Thoracic aorta (tissue), 2 donors: ENCODE results near the gene FERMT1. TPM values are rescaled to one million over a fixed set of nuclear protein-coding genes. Genes with fewer than 3 reads are reported as not detected.
"Not testable (repeated sequence)": the region's sequence is repeated elsewhere in the genome, so short reads cannot be mapped to it uniquely, and the experiment has no call there.

Source experiments
- ATAC-seq: fragments of 150-250 bp; one replicate; pipeline ENCODE4 v1.8.0; 2017; ENCODE audit warnings: low read depth; ENCODE audit not compliant: insufficient number of reproducible peaks, low FRiP score
- DNase-seq: peaks from one replicate; pipeline ENCODE4 v3.0.0-alpha.2; 2020; ENCODE audit warnings: low spot score
- H3K27ac ChIP-seq, 2 donors: fragments of 200-600 bp; sonication (generic); 1 replicate in 1 of 2; 2 replicates in 1 of 2; pipeline ENCODE4 v1.5.1; 2016; ENCODE audit warnings: mild to moderate bottlenecking in 2 of 2, moderate library complexity in 2 of 2
- H3K27me3 ChIP-seq: fragments of 200-600 bp; sonication (generic); replicated peaks from 2 replicates; pipeline ENCODE4 v1.6.0; 2016; ENCODE audit warnings: mild to moderate bottlenecking; ENCODE audit not compliant: insufficient read depth
- H3K36me3 ChIP-seq: fragments of 200-600 bp; sonication (generic); one replicate; pipeline ENCODE4 v1.5.1; 2016
- H3K4me1 ChIP-seq, 2 donors: fragments of 200-600 bp; sonication (generic); 1 replicate in 1 of 2; 2 replicates in 1 of 2; pipeline versions ENCODE4 v1.5.1 to v1.6.0; 2016; ENCODE audit warnings: low read depth in 2 of 2, mild to moderate bottlenecking in 1 of 2; ENCODE audit not compliant: control insufficient read depth in 1 of 2
- H3K4me3 ChIP-seq: fragments of 200-600 bp; sonication (generic); 2 replicates; pipeline ENCODE4 v1.5.1; 2016; ENCODE audit warnings: mild to moderate bottlenecking
- H3K9me3 ChIP-seq: fragments of 200-600 bp; sonication (generic); 2 replicates; pipeline ENCODE4 v1.5.1; 2016
- CTCF ChIP-seq: fragments of 200-600 bp; sonication (generic); IDR thresholded peaks from one replicate; pipeline ENCODE4 v1.5.1; 2019; ENCODE audit warnings: antibody characterized with exemption
- total RNA-seq, 2 donors: library from RNA; depleted of rRNA; stranded (reverse); fragments of >200 nt; gene quantifications; one replicate each; pipeline versions ENCODE4 v1.1.0 to v1.2.3, GENCODE V29; 2016

Gene FERMT1
- total RNA-seq, 2 donors from 2014 or later = 0.21 TPM; not detected in 1

GRCh38 chr20:6116758-6117157 lies 6.1 kb downstream of the FERMT1 start:
- no peaks in the 10 kb centered on the region for H3K4me1 ChIP-seq
- no peak for DNase-seq
- no peaks in the 10 kb centered on the region for H3K27me3 ChIP-seq
- no peak overlapping the region for H3K4me3 ChIP-seq
- peaks cover 7% of the 10 kb centered on the region for H3K9me3 ChIP-seq
- ATAC-seq = no peak
- no peak overlapping the region for H3K27ac ChIP-seq
- no peak for TF ChIP-seq CTCF
- H3K36me3 ChIP-seq = no peaks in the 10 kb centered on the region

- no peak for ATAC-seq
- no peaks in the 10 kb centered on the region for H3K27me3 ChIP-seq
Observed at GRCh38 chr20:6115221-6115895, 7.5 kb downstream of the FERMT1 start.

GRCh38 chr20:6114696-6115095 lies 8.1 kb downstream of the FERMT1 start:
- no peaks in the 10 kb centered on the region for H3K36me3 ChIP-seq
- H3K9me3 ChIP-seq = peaks cover 7% of the 10 kb centered on the region
- no peak for TF ChIP-seq CTCF
- DNase-seq (no peak), ATAC-seq (no peak)
- no peak overlapping the region for H3K4me3 ChIP-seq
- H3K27ac ChIP-seq = no peak overlapping the region
- no peaks in the 10 kb centered on the region for H3K27me3 ChIP-seq
- H3K4me1 ChIP-seq = no peaks in the 10 kb centered on the region

More at GRCh38 chr20:6115221-6115895, 7.5 kb downstream of the FERMT1 start:
- no peak for TF ChIP-seq CTCF
- no peaks in the 10 kb centered on the region for H3K36me3 ChIP-seq
- H3K4me3 ChIP-seq = no peak overlapping the region
- H3K4me1 ChIP-seq = no peaks in the 10 kb centered on the region
- H3K27ac ChIP-seq = no peak overlapping the region
- peaks cover 7% of the 10 kb centered on the region for H3K9me3 ChIP-seq
- no peak for DNase-seq

- Histone ChIP-seq H3K4me1 (no peaks in the 10 kb centered on the region), H3K36me3 (no peaks in the 10 kb centered on the region), H3K4me3 (no peak overlapping the region), H3K9me3 (peaks cover 7% of the 10 kb centered on the region), H3K27me3 (no peaks in the 10 kb centered on the region), H3K27ac (no peak overlapping the region)
- DNase-seq (no peak), ATAC-seq (no peak)
- no peak for TF ChIP-seq CTCF
Observed at GRCh38 chr20:6113951-6114350, 8.9 kb downstream of the FERMT1 start.

GRCh38 chr20:6112965-6113364 lies 9.9 kb downstream of the FERMT1 start:
- not testable (repeated sequence) for H3K27ac ChIP-seq, H3K4me1 ChIP-seq, H3K36me3 ChIP-seq, H3K9me3 ChIP-seq, H3K4me3 ChIP-seq, ATAC-seq, H3K27me3 ChIP-seq, DNase-seq

GRCh38 chr20:6108330-6108729 lies 14.5 kb downstream of the FERMT1 start:
- no peaks in the 10 kb centered on the region for H3K27me3 ChIP-seq
- H3K36me3 ChIP-seq = no peaks in the 10 kb centered on the region
- no peak for TF ChIP-seq CTCF
- ATAC-seq = no peak
- no peaks in the 10 kb centered on the region for H3K4me1 ChIP-seq
- DNase-seq = no peak
- H3K4me3 ChIP-seq = no peak overlapping the region
- H3K27ac ChIP-seq = no peak overlapping the region
- no peaks in the 10 kb centered on the region for H3K9me3 ChIP-seq
